ENCODE measurements around the gene RAB3C. TPM values are rescaled to one million over a fixed set of nuclear protein-coding genes. Genes with fewer than 3 reads are reported as not detected.
A peak's percentile ranks its signal among the peaks of the same experiment; 100 is the strongest.

Gene RAB3C
- total RNA-seq, 1 experiment from 2014 or later = not detected

- no peak for DNase-seq (ENCODE audit: low read depth)
Observed at GRCh38 chr5:58885260-58885659, 302.4 kb downstream of the RAB3C start.

- DNase-seq (ENCODE audit: low read depth) = peak; percentile 63
Observed at GRCh38 chr5:58886315-58887207, 303.7 kb downstream of the RAB3C start.

DNA sequence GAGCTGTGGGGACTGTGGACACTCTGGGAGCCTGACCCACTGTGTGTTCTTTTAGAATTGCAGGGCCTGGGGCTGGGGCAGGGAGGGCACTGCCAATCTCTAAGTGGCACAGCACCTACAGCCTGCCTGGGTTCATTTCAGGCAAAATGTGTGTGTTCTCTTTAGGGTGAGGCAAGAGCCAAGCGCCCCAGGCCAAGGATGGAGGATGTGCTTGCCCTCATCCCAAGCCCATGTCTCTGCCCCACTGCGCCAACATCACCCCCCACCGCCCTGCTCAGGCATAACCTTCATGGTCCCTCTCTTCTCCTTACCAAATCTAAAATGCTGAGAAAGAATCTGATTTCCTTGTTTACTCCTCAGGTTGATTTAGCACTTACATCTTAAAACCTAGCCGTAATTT is 304.4 kb downstream of the RAB3C start:
- no peak for DNase-seq (ENCODE audit: low read depth)

DNA sequence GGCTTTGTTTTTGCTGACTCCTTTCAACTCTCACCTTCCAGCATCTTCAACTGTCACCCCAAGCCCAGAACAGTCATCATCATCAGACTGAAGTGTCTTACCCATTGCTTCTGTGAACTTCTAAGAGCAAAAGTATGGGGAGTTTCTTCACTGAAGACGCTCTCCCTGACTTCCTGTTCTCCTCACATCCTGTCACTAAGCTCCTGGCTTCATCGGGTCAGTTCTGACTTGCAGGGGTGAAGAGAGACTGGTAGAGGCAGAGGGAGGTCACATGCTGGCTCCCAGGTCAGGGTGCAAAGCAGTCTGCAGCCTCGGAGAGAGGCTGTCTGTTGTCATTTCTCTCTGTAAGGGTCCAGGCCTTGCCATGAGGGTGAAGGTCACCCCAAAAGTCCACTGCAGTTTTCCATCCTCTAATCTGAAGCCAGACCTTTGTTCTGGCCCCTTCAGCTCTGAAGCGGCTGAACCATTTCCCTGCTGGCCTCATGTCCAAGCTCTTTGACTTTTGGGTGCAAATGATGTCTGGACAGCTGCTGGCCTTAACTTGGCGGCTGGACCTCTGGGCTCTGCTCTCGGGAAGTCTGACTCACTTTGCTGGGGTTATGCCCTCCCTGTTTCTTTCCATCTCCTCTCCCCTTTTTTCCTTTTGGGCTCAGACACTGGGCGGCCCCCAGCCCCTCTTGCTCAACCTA is 305.0 kb downstream of the RAB3C start:
- peak; percentile 47 for DNase-seq (ENCODE audit: low read depth)

- no peak for DNase-seq (ENCODE audit: low read depth)
Observed at GRCh38 chr5:58890265-58890664, 307.4 kb downstream of the RAB3C start.

DNA sequence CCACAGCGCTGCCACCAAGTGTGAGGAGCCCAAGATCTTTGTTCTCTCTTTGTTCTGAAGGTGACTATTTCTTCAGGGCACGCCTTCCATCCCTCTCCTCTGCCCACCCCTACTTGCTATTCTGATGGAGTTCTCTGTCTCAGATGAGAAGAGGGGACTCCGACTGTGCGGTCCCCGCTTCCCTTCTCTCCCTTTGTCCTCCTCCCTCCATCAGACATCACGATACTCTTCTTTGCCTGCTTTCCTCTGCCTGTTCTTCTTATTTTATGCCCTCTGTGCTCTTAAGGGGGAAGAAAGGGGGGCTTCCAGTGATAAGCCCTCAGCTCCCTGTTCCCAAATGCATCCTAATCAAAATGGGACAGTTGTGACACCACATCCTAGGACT is 307.8 kb downstream of the RAB3C start:
- no peak for DNase-seq (ENCODE audit: low read depth)

- peak; percentile 86 for DNase-seq (ENCODE audit: low read depth)
Observed at GRCh38 chr5:58891086-58891970, 308.5 kb downstream of the RAB3C start.

- no peak for DNase-seq (ENCODE audit: low read depth)
Observed at GRCh38 chr5:58891971-58892343, 309.1 kb downstream of the RAB3C start.

DNA sequence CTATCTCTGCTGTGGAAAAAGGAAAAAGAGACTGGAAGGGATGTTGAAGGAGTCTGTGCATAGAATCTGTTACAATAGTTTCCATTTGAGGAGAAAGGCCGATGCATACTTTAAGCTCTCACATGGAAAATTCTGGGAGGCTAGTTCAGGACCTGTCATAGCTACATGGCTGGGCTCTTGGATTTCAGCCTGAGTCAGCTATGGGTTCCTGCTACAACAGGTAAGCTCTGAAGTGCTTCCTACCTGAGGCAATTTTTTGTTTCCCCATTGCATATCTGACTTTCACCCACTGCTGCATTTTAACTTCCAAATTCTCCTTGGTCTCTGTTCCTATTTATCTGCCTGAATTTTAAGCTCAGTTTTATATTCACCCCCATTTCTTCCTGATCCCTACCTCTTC is 310.7 kb downstream of the RAB3C start:
- no peak for DNase-seq (ENCODE audit: low read depth)

DNA sequence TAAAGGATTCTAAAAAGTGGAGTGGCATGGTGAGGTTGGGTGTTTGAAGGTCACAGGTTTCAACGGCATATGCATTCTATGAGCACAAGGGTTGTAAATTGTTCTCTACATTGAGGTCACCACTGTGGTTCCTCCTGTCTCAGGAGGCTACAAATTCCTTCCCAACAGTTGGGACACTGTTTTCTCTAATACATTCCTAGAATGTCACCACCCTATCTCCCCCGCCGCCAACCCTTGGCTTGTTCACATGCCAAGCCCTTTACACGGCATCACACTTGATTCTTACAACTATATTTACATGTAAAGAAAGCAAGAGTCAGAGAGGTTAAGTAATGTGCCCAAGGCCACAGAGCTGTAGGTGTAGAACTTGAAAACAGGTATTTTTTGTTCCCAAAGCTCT is 315.1 kb downstream of the RAB3C start:
- no peak for DNase-seq (ENCODE audit: low read depth)

DNA sequence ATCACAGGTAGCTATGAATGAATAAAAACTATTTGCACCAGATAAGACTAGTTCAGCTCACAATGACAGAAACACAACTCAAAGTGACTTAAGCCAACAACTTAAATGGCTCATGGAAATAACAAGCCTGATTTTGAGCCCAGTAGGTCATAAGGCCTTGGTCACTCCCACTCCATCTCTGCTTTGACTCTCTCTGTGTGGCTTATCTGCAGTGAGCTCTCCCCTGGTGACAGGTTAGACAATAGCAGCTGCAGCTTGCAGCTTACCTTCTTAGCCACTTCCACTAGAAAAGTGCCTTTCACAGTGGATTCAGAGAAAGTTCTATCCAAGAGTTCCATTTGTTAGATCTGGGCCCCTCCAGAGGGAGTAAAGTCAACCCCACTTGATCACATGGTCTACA is 315.7 kb downstream of the RAB3C start:
- no peak for DNase-seq (ENCODE audit: low read depth)

DNA sequence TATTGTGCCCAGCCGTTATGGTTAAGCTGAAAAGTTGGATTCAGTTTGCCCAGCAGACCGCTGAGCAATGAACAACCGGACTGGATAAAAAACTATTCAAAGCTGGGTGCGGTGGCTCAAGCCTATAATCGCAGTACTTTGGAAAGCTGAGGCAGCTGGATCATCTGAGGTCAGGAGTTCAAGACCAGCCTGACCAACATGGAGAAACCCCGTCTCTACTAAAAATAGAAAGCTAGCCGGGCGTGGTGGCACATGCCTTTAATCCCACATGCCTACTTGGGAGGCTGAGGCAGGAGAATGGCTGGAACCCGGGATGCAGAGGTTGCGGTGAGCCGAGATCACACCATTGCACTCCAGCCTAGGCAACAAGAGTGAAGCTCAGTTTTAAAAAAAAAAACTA is 318.4 kb downstream of the RAB3C start:
- no peak for DNase-seq (ENCODE audit: low read depth)

- DNase-seq (ENCODE audit: low read depth) = no peak
Observed at GRCh38 chr5:58902305-58902704, 319.4 kb downstream of the RAB3C start.

DNA sequence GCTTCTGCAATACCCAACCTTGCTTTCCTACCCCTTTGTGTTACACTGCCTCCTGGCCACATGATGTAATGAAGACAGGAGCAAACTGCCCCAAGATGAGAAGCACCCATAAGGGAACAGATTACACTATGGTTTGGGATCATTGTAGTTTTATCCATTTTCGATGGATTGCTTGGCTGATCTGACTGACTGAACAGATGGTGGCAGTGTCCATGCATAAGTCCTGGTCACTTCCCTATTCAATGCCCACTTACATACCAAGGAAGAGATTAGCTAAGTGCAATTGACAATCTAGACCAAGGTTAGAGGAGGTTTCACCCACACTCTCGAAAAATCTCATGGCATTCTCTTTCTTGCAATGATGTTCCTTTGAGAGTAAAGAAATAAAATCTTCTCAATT is 319.9 kb downstream of the RAB3C start:
- DNase-seq (ENCODE audit: low read depth) = peak; percentile 33

- no peak for DNase-seq (ENCODE audit: low read depth)
Observed at GRCh38 chr5:58904737-58905136, 321.9 kb downstream of the RAB3C start.

DNA sequence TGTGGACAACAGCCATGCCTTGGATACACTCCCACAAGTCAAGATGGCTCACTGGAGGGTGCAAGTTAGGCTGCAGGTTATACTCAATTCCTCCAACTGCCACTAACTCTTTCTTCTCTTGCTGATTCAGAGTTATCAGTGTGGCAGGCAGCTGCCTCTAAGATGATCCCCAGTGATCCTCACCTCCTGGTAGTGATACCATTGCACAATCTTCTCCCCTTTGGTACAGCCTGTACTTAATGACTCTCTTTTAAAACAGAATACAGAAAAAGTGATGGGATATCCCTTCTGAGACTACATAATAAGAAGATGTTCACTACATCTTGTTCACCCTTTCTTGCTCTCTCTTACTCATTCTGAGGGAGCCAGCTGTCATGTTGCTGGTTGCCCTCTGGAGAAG is 323.1 kb downstream of the RAB3C start:
- peak; percentile 54 for DNase-seq (ENCODE audit: low read depth)

Other genes with a start within 250 kb of the RAB3C start
- gene PLK2, start 123.0 kb upstream of the RAB3C start, total RNA-seq (2014; rRNA removed) = 230 and 273 TPM in 2 replicates
- not detected in 2 replicates for gene GAPT, start 91.6 kb upstream of the RAB3C start, total RNA-seq (2014; rRNA removed)